Progenitor cell of endocrine pancreas (in vitro differentiated cells): ENCODE measurements around the gene COMT. TPM values are rescaled to one million over a fixed set of nuclear protein-coding genes. Genes with fewer than 3 reads are reported as not detected.
A peak's percentile ranks its signal among the peaks of the same experiment; 100 is the strongest.
"Not testable (repeated sequence)": the region's sequence is repeated elsewhere in the genome, so short reads cannot be mapped to it uniquely, and the experiment has no call there.

ENCODE experiments used
- DNase-seq: peaks from one replicate; pipeline ENCODE4 v3.0.0; 2021; ENCODE audit warnings: low spot score; ENCODE audit not compliant: unreplicated experiment
- H3K27ac Mint-ChIP-seq: 2 replicates; pipeline ENCODE4 v1.8.0; 2021; ENCODE audit warnings: mild to moderate bottlenecking, moderate library complexity, mixed read lengths
- H3K27me3 Mint-ChIP-seq: 2 replicates; pipeline ENCODE4 v1.8.0; 2021; ENCODE audit warnings: mixed read lengths
- H3K36me3 Mint-ChIP-seq: 2 replicates; pipeline ENCODE4 v1.8.0; 2022; ENCODE audit warnings: mixed read lengths; ENCODE audit not compliant: insufficient read depth
- H3K4me1 Mint-ChIP-seq: 2 replicates; pipeline ENCODE4 v1.8.0; 2021; ENCODE audit warnings: low read depth, mixed read lengths
- H3K4me3 Mint-ChIP-seq: 2 replicates; pipeline ENCODE4 v1.8.0; 2021; ENCODE audit warnings: low read depth, mild to moderate bottlenecking, moderate library complexity, mixed read lengths
- H3K9me3 Mint-ChIP-seq: 2 replicates; pipeline ENCODE4 v1.8.0; 2021; ENCODE audit warnings: low read depth, mixed read lengths
- total RNA-seq: library from RNA; stranded (reverse); gene quantifications from 2 replicates; pipeline ENCODE4 v1.2.1, GENCODE V29; 2021
- TF ChIP-seq, protein P1 (sequence below): fragments of 200-600 bp; sonication (generic); IDR thresholded peaks from one replicate; pipeline ENCODE4 v1.5.0; 2021; ENCODE audit warnings: antibody characterized with exemption, mild to moderate bottlenecking; ENCODE audit not compliant: unreplicated experiment

COMT gene
- total RNA-seq, 1 donor from 2014 or later, result 48.7 TPM

DNA sequence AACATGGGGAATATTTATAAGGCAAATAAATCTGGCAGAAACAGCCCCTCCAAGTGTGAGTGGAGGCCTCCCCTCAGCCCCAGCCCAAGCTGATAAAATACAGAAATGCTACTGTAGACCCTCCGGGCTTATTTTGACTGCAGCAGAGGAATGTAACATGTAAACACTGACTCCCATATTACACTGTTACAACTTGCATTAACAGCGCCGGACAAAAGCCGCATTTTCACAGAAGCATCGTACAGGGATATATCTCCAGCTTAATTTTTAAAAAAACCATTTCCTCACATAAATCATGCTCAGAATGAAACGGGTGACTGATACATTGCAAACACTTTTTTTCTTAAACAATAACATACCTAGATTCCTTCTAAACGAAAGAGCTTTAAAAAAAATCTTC is 36.6 kb upstream of the COMT start:
- H3K4me1 Mint-ChIP-seq, result peaks cover 5% of the 10 kb centered on the region

DNA sequence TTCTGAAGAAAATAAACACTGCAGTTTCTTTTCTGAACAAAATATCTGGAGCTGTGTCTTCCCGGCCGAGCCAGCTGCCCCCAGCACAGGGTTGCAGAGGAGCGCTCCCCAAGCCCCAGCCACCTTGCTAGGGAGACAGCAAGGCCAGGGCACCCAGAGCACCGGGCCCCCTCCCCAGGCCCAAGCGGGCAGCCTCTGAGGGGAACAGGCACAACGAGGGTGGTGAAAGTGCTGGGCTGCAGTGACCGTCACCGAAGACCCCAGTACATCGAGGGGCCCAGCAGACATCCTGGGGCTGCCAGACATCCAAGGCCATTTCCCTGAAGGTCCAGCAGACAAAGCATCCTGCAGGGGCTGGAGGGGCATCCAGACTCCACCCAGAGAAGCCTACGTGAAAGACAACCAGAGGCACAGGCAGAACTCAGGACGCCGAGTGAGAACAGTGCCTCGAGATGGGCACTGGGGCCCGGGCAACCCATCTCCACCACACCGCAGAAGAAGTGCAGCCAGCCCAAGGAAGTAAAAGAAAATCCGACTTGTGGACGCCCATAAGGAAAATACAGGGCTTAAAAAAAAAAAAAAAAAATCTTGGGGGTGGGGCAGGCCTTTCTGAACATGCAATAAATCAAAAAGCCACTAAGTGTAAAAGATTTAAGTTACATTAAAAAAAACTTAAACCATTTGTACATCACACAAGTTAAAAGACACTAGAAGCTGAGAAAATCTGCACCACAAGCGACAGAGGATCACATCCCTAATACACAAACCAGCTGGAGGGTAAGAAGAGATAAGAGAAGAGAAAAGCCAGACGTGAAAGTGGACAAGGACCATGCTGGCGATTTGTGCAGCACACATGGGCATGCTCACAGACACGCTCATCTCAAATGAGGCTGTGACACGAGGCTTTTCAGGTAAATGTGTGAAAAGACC is 36.0 kb upstream of the COMT start:
- DNase-seq, result no peak
- peaks cover 5% of the 10 kb centered on the region for H3K4me1 Mint-ChIP-seq
- H3K27me3 Mint-ChIP-seq, result peaks cover 4% of the 10 kb centered on the region
- TF ChIP-seq, protein P1, sequence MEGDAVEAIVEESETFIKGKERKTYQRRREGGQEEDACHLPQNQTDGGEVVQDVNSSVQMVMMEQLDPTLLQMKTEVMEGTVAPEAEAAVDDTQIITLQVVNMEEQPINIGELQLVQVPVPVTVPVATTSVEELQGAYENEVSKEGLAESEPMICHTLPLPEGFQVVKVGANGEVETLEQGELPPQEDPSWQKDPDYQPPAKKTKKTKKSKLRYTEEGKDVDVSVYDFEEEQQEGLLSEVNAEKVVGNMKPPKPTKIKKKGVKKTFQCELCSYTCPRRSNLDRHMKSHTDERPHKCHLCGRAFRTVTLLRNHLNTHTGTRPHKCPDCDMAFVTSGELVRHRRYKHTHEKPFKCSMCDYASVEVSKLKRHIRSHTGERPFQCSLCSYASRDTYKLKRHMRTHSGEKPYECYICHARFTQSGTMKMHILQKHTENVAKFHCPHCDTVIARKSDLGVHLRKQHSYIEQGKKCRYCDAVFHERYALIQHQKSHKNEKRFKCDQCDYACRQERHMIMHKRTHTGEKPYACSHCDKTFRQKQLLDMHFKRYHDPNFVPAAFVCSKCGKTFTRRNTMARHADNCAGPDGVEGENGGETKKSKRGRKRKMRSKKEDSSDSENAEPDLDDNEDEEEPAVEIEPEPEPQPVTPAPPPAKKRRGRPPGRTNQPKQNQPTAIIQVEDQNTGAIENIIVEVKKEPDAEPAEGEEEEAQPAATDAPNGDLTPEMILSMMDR, result no peak
- H3K36me3 Mint-ChIP-seq, result peaks cover 1% of the 10 kb centered on the region
- H3K9me3 Mint-ChIP-seq, result no peaks in the 10 kb centered on the region
- H3K27ac Mint-ChIP-seq, result no peak overlapping the region
- no peak overlapping the region for H3K4me3 Mint-ChIP-seq

More for the DNA sequence above, 36.6 kb upstream of the COMT start:
- Mint-ChIP-seq H3K4me3 (no peak overlapping the region), H3K9me3 (no peaks in the 10 kb centered on the region), H3K36me3 (peaks cover 1% of the 10 kb centered on the region), H3K27me3 (peaks cover 4% of the 10 kb centered on the region), H3K27ac (no peak overlapping the region)
- DNase-seq, result no peak
- TF ChIP-seq, protein P1, result no peak

DNA sequence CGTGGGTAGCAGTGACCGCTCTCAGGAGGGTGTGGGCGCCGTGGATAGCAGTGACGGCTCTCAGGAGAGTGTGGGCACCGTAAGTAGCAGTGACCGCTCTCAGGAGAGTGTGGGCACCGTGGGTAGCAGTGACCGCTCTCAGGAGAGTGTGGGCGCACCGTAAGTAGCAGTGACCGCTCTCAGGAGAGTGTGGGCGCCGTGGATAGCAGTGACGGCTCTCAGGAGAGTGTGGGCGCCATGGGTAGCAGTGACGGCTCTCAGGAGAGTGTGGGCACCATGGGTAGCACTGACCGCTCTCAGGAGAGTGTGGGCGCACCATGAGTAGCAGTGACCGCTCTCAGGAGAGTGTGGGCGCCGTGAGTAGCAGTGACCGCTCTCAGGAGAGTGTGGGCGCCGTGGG is 34.7 kb upstream of the COMT start:
- not testable (repeated sequence) for DNase-seq, H3K4me1 Mint-ChIP-seq, H3K4me3 Mint-ChIP-seq, H3K36me3 Mint-ChIP-seq, H3K27me3 Mint-ChIP-seq, H3K27ac Mint-ChIP-seq, H3K9me3 Mint-ChIP-seq

DNA sequence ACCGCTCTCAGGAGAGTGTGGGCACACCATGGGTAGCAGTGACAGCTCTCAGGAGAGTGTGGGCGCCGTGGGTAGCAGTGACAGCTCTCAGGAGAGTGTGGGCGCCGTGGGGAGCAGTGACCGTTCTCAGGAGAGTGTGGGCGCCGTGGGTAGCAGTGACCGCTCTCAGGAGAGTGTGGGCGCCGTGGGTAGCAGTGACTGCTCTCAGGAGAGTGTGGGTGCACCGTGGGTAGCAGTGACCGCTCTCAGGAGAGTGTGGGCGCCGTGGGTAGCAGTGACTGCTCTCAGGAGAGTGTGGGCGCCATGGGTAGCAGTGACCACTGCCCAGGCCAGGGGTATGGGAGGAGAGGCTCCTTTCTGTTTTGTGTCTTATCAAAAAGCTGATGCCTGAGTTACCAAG is 33.7 kb upstream of the COMT start:
- H3K4me3 Mint-ChIP-seq, H3K36me3 Mint-ChIP-seq, H3K27me3 Mint-ChIP-seq, H3K9me3 Mint-ChIP-seq, H3K4me1 Mint-ChIP-seq, DNase-seq, H3K27ac Mint-ChIP-seq: not testable (repeated sequence)

DNA sequence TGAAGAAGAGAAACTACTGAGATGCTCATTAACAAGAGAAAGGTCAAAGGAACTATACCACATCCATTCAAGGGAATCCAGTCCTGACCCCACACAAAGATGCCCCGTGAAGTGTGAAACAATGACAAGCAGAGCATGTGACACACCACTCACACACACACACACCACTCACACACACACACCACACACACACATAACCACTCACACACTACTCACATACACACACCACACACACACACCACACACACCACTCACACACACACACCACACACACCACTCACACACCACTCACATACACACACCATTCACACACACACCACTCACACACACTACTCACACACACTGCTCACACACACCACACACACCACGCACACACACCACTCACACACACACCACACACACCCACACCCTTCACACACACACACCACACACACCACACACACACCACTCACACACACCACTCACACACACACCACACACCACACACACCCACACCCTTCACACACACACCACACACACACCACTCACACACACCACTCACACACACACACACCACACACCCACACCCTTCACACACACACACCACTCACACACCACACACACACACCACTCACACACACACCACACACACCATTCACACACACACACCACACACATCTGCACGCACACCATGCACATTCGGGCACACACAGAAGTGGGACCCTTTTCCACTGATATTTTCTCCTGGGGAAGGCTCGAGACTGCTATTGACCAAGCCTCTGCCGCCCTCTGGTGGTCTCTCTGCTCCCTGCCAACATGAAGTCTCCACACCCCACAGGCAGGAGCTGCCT is 32.0 kb upstream of the COMT start:
- peaks cover 9% of the 10 kb centered on the region for H3K36me3 Mint-ChIP-seq
- peak; percentile 72 for DNase-seq
- no peaks in the 10 kb centered on the region for H3K4me1 Mint-ChIP-seq
- peaks cover 14% of the 10 kb centered on the region for H3K27me3 Mint-ChIP-seq
- no peak overlapping the region for H3K27ac Mint-ChIP-seq
- TF ChIP-seq, protein P1, result peak; percentile 88
- no peaks in the 10 kb centered on the region for H3K9me3 Mint-ChIP-seq
- no peak overlapping the region for H3K4me3 Mint-ChIP-seq

DNA sequence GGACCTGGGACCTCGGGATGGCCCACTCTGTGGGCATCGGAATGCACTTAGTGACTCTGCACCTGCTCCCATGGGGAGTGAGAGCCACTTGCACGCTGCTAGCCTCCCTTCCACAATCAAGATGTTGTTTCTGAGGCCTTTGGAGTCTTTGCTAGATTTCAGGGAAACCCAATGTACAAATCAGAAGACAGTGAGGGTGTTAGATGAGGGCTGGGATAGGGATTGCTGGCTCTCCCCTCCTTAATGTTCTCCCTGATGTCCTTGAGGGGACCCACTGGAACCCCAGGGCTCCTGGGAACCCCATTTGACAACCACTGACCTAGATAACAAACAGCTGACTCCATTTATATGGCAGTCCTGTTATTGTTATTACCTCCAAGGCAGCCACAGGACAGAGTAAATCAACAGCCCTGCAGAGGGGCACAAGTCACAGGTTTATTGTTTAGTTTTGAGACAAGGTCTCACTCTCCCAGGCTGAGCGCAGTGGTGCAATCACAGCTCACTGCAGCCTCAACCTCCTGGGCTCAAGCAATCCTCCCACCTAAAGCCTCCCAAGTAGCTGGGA is 31.3 kb upstream of the COMT start:
- no peaks in the 10 kb centered on the region for H3K9me3 Mint-ChIP-seq
- no peak overlapping the region for H3K4me3 Mint-ChIP-seq
- peaks cover 19% of the 10 kb centered on the region for H3K27me3 Mint-ChIP-seq
- peaks cover 12% of the 10 kb centered on the region for H3K36me3 Mint-ChIP-seq
- DNase-seq, result no peak
- H3K4me1 Mint-ChIP-seq, result no peaks in the 10 kb centered on the region
- TF ChIP-seq, protein P1, result no peak
- no peak overlapping the region for H3K27ac Mint-ChIP-seq
